Colonic mucosa (tissue), 4 donors: ENCODE measurements around the gene GDE1. TPM values are rescaled to one million over a fixed set of nuclear protein-coding genes. Genes with fewer than 3 reads are reported as not detected.
"Not testable (repeated sequence)": the region's sequence is repeated elsewhere in the genome, so short reads cannot be mapped to it uniquely, and the experiment has no call there.

ENCODE experiments used
- DNase-seq: peaks from one replicate; pipeline ENCODE4 v3.0.0-alpha.2; 2020
- H3K27ac ChIP-seq: fragments of 200-600 bp; one replicate; pipeline ENCODE4 v1.8.0; 2021
- H3K27me3 ChIP-seq: fragments of 200-600 bp; one replicate; pipeline ENCODE4 v1.8.0; 2021
- H3K36me3 ChIP-seq: fragments of 200-600 bp; one replicate; pipeline ENCODE4 v1.8.0; 2021
- H3K4me1 ChIP-seq: fragments of 200-600 bp; one replicate; pipeline ENCODE4 v1.8.0; 2021; ENCODE audit warnings: mild to moderate bottlenecking
- H3K4me3 ChIP-seq: fragments of 200-600 bp; one replicate; pipeline ENCODE4 v1.8.0; 2021
- H3K9ac ChIP-seq, 2 donors: one replicate each; pipeline ENCODE4 v1.7.0; 2013; ENCODE audit warnings: control low read depth in 2 of 2, low read depth in 2 of 2, low read length in 2 of 2
- H3K9me3 ChIP-seq: fragments of 200-600 bp; one replicate; pipeline ENCODE4 v1.8.0; 2021
- intact Hi-C: fragments of 100-400 bp; cut with DNase I; formaldehyde crosslinking; loops from one replicate; pipeline ENCODE4 v1.14.1; 2022
- total RNA-seq, 2 donors: library from RNA; stranded (reverse); fragmentation: NEBNext Ultra II Directional in 1 of 2; extraction: Animal tissue kit (Norgen Biotek cat#: 25700) in 1 of 2; gene quantifications; one replicate each; pipeline ENCODE4 v1.2.1, GENCODE V29; 2021
- TF ChIP-seq, protein P1 (sequence below): fragments of 200-600 bp; IDR thresholded peaks from one replicate; pipeline ENCODE4 v1.8.0; 2022; ENCODE audit warnings: antibody characterized with exemption, mild to moderate bottlenecking
- donor health status: healthy.
- donor health status: DM: no; HTN: no; CAD: no.
- donor health status: DM: no; HTN: no; CAD: no.

The GDE1 gene
- total RNA-seq, 2 donors from 2014 or later, result 81.6 to 128 TPM

DNA sequence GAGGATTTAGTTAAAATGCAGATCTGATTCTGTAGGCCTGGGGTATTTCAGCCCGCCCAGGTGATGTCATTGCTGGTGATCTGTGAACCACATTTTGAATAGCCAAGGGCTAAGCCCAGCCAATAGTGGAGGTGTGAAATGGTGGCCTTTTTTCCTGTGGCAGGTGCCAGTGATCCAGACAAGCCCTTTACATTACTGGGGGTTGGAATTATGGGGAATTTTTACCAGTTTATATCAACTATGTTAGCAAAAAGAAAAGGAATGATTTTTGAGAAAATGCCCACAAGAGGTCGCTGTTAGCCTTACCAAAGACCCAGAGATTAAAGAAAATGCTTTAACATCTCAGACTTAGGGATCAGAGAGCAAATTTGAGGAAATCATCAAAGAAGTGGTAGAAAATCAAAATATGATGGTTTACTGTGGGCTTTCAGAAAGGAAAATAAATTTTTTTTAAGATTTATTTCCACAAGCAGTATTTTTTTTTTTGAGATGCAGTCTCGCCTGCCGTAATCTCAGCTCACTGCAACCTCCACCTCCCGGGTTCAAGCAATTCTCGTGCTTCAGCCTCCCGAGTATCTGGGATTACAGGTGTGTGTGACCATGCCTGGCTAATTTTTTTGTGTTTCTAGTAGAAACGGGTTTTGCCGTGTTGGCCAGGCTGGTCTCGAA, 37.5 kb upstream of the GDE1 start:
- no peak overlapping the region for H3K9ac ChIP-seq
- peak; percentile 34 for DNase-seq
- intact Hi-C loops, result loop anchor here (2.0 kb wide), 1 partner anchor 327 kb away; no protein-coding TSS in a partner anchor
- H3K4me1 ChIP-seq, result no peaks in the 10 kb centered on the region
- no peaks in the 10 kb centered on the region for H3K36me3 ChIP-seq
- no peak overlapping the region for H3K27ac ChIP-seq
- no peaks in the 10 kb centered on the region for H3K9me3 ChIP-seq
- no peak overlapping the region for H3K4me3 ChIP-seq
- H3K27me3 ChIP-seq, result no peaks in the 10 kb centered on the region
- TF ChIP-seq, protein P1, sequence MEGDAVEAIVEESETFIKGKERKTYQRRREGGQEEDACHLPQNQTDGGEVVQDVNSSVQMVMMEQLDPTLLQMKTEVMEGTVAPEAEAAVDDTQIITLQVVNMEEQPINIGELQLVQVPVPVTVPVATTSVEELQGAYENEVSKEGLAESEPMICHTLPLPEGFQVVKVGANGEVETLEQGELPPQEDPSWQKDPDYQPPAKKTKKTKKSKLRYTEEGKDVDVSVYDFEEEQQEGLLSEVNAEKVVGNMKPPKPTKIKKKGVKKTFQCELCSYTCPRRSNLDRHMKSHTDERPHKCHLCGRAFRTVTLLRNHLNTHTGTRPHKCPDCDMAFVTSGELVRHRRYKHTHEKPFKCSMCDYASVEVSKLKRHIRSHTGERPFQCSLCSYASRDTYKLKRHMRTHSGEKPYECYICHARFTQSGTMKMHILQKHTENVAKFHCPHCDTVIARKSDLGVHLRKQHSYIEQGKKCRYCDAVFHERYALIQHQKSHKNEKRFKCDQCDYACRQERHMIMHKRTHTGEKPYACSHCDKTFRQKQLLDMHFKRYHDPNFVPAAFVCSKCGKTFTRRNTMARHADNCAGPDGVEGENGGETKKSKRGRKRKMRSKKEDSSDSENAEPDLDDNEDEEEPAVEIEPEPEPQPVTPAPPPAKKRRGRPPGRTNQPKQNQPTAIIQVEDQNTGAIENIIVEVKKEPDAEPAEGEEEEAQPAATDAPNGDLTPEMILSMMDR, result peak; percentile 45

DNA sequence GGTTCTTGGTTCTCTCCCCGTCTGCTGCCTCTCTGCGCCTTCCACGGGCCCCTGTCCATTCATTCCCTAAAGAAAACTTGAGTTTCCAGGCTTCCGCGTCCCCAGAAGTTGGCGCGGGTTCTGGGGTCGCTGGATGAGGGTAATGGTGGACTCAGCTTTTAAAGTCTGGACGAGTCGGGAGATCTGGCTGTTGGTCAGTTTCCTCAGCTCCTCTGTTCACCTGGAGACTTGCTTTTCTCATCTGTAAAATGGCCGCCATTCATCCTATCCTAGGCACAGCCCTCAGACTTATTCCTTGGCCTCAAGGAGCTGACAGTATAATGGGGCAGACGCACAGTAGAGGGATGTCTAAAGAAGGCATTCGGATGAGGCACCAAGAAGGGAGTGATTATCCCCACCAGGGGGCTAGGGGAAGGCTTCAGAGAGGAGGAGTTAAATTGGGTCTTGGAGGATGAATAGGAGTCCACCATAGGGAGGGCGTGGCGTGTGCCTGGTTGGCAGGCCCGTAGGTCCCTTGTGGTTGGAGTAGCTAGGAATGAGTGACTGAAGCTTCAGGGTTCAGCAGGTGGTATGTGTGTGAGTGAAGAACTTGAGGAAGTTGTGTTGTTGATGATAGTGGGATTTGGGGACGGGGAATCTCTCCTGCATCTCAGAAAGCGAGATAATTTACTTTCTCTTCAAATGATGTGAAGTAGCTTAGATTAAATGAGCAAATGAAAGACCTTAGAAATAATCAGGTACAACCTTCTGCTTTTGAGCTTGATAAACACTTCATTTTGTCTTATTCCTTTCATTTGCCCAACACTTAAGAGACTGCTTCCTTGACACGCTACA, 34.3 kb upstream of the GDE1 start:
- Histone ChIP-seq H3K4me3 (peak overlapping the region; percentile 76), H3K36me3 (no peaks in the 10 kb centered on the region), H3K4me1 (no peaks in the 10 kb centered on the region), H3K27ac (peak overlapping the region; percentile 76), H3K9me3 (no peaks in the 10 kb centered on the region), H3K27me3 (no peaks in the 10 kb centered on the region), H3K9ac (peak overlapping the region; percentile 84 to 94)
- TF ChIP-seq, protein P1, result no peak
- peak; percentile 29 for DNase-seq
- intact Hi-C loops, result no loop called here

DNA sequence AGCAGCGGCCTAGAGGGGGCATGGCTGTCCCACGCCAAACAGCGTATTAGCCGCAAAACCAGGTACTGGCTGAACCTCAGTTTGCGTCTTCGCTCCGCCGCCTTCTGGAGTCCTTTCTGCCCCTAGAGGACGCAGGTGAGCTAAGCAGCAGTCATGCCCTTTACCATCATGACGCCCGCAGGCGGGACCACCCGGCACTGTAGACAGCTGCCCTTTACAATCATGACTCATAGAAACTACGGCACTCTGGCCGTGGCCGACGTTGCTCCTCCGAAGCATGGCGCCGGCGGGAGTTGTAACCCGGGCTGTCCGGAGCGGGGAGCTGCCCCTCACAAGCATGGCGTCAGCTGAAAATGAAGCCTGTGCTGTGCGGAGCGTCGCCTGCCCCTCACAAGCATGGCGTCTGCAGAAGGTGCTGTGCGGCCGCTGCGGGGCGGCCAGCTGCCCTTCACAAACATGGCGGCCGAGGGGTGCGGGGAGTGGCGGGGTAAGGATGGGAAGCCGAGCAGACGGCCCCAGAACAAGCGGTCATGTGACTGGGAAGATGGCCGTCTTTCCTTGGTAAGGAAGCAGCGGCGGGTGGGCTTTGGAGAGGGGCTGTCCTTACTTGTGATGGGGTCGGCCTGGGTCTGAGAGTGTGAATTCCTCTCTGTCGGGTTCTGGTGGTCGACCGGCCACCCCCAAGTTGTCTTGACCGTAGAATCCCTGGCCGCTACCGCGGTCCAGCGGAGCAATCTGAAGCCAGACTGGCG, 33.5 kb upstream of the GDE1 start, which contains the start of gene VPS35L:
Gene VPS35L, plus strand, starts transcription at position 518 of the 752 bp plus-strand sequence. Its CDS starts 27 bp downstream, at position 545.
- H3K36me3 ChIP-seq, result no peaks in the 10 kb centered on the region
- no peaks in the 10 kb centered on the region for H3K4me1 ChIP-seq
- peak within 1 kb of the TSS; percentile 76 for H3K27ac ChIP-seq
- TF ChIP-seq, protein P1, result peak; percentile 71
- peak; percentile 96 for DNase-seq
- peak within 1 kb of the TSS; percentile 76 for H3K4me3 ChIP-seq
- no peaks in the 10 kb centered on the region for H3K27me3 ChIP-seq
- peak within 1 kb of the TSS; percentile 89 to 94 for H3K9ac ChIP-seq
- intact Hi-C loops, result no loop called here
- H3K9me3 ChIP-seq, result no peaks in the 10 kb centered on the region

DNA sequence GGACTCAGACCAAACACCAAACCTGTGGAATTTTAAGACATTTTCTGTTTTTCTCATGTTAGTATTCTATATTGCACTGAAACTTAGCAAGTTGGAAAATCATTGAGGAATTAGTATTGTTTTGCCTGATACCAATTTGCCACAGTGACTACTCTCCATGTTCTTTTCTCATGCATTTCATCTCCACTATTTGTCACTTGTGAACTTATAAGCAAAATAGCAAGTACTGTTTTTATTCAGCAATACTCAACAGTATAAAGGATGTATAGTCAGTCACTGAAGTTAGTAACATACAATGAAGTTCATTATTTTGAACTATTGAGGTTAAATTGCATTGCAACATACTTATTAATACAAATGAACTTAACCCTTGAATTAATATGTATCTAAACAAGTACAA, 27.8 kb upstream of the GDE1 start:
- no peaks in the 10 kb centered on the region for H3K27me3 ChIP-seq
- TF ChIP-seq, protein P1, result no peak
- H3K36me3 ChIP-seq, result no peaks in the 10 kb centered on the region
- intact Hi-C loops, result no loop called here
- no peaks in the 10 kb centered on the region for H3K9me3 ChIP-seq
- H3K4me1 ChIP-seq, result no peaks in the 10 kb centered on the region
- H3K9ac ChIP-seq, result no peak overlapping the region
- H3K27ac ChIP-seq, result no peak overlapping the region
- DNase-seq, result no peak
- no peak overlapping the region for H3K4me3 ChIP-seq

DNA sequence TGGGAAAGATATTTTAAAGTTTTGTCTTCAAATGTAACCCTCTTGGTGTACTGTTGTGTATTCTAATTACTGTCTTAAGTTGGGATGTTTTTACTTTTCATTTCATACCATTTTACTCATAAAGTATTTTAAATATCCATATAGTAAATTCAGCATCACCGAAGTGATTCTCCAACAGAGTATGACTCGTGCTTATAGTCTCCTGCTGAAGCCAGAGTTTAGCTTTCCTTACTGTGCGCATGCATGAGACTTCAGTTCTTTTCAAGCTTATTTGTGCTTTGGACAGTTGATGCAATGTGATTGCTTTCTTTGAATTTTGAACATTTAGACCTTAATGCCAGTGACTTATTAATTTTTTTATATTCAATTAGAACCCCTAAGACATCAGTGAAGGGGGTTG, 26.2 kb upstream of the GDE1 start:
- Histone ChIP-seq H3K36me3 (no peaks in the 10 kb centered on the region), H3K4me1 (no peaks in the 10 kb centered on the region), H3K9ac (no peak overlapping the region)

DNA sequence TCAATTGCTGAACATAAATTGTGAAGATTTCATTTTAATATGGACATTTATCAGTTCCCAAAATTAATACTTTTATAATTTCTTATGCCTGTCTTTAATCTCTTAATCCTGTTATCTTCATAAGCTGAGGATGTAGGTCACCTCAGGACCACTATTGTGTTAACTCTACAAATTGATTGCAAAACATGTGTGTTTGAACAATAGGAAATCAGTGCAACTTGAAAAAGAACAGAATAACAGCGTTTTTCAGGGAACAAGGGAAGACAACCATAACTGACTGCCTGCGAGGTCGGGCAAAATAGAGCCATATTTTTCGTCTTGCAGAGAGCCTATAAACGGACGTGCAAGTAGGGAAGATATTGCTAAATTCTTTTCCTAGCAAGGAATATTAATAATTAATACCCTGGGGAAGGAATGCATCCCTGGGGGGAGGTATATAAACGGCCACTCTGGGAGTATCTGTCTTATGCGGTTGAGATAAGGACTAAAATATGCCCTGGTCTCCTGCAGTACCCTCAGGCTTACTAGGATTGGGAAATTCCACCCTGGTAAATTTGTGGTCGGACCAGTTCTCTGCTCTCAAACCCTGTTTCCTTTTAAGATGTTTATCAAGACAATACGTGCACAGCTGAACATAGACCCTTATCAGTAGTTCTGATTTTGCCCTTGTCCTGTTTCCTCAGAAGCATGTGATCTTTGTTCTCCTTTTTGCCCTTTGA, 21.5 kb upstream of the GDE1 start:
- H3K9me3 ChIP-seq, DNase-seq, H3K4me3 ChIP-seq, intact Hi-C loops, H3K36me3 ChIP-seq, H3K9ac ChIP-seq, H3K4me1 ChIP-seq, H3K27me3 ChIP-seq, H3K27ac ChIP-seq: not testable (repeated sequence)

More for the DNA sequence above, 26.2 kb upstream of the GDE1 start:
- Histone ChIP-seq H3K4me3 (no peak overlapping the region), H3K27me3 (no peaks in the 10 kb centered on the region), H3K9me3 (no peaks in the 10 kb centered on the region), H3K27ac (no peak overlapping the region)
- intact Hi-C loops, result no loop called here
- DNase-seq, result no peak
- TF ChIP-seq, protein P1, result no peak
